Prostate gland (tissue), 2 donors: ENCODE results near the gene ERC2. TPM values are rescaled to one million over a fixed set of nuclear protein-coding genes. Genes with fewer than 3 reads are reported as not detected.

Experiments used
- DNase-seq: peaks from one replicate; pipeline ENCODE4 v3.0.0-alpha.2; 2019; ENCODE audit warnings: low spot score
- H3K27ac ChIP-seq, 2 donors: fragments of 200-600 bp; sonication (generic); 2 replicates each; pipeline ENCODE4 v1.5.1; 2017 to 2019
- H3K27me3 ChIP-seq: fragments of 200-600 bp; sonication (generic); replicated peaks from 2 replicates; pipeline ENCODE4 v1.5.1; 2019; ENCODE audit not compliant: insufficient read depth
- H3K36me3 ChIP-seq, 2 donors: fragments of 200-600 bp; sonication (generic); 1 replicate in 1 of 2; 2 replicates in 1 of 2; pipeline versions ENCODE4 v1.5.1 to v1.8.1; 2017 to 2019
- H3K4me1 ChIP-seq: fragments of 200-600 bp; sonication (generic); replicated peaks from 2 replicates; pipeline ENCODE4 v1.5.1; 2019
- H3K4me3 ChIP-seq, 2 donors: fragments of 200-600 bp; sonication (generic); 2 replicates each; pipeline ENCODE4 v1.5.1; 2017 to 2019
- H3K9me3 ChIP-seq: fragments of 200-600 bp; sonication (generic); 2 replicates; pipeline ENCODE4 v1.5.1; 2017
- POLR2A ChIP-seq: fragments of 450-650 bp; IDR thresholded peaks from one replicate; pipeline ENCODE4 v1.6.1; 2016; ENCODE audit warnings: antibody characterized with exemption, mild to moderate bottlenecking
- POLR2AphosphoS5 ChIP-seq: sonication (generic); formaldehyde crosslinking; IDR thresholded peaks from one replicate; pipeline ENCODE4 v1.6.1; 2017; ENCODE audit warnings: antibody characterized with exemption
- WGBS: methylation state at CpG from one replicate; pipeline ENCODE4 v1.1.5; 2018; 5-methylcytosine and 5-hydroxymethylcytosine counted together
- intact Hi-C: fragments of 100-400 bp; cut with DNase I; formaldehyde crosslinking; loops from one replicate; pipeline ENCODE4 v1.14.2; 2022
- total RNA-seq, 2 donors: library from RNA; depleted of rRNA; stranded (reverse); fragments of >200 nt; gene quantifications; one replicate each; pipeline ENCODE4 v1.1.0, GENCODE V29; 2016
- TF ChIP-seq, protein P1 (sequence below), 4 experiments: fragments of 200-600 bp in 2 of 4; fragments of 450-650 bp in 2 of 4; sonication (generic) in 2 of 4; IDR thresholded peaks; 1 replicate in 3 of 4; 2 replicates in 1 of 4; pipeline ENCODE4 v1.5.1; 2016 to 2019; ENCODE audit warnings: antibody characterized with exemption in 4 of 4, mild to moderate bottlenecking in 2 of 4, moderate library complexity in 2 of 4

ERC2 gene
- total RNA-seq, 2 donors from 2014 or later = 1.0 to 2.7 TPM

DNA sequence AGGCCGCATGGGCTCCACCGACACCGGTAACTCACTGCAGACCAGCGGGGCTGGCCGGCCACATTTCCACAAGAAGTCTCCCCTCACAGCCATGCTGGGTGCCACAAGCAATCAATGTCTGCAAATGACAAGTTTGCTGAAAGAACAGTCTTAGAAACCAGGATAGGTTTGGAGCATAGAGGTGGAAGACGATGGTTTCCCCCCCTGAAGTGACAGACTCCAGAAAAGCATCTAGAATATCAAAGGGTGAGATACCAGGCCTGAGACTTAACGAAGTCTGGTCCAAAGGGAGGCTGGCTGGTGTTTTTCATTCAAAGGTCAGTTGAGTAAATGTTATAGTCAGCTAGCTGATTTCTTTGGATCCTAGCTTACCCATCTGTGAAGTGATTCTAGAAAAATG, 931.1 kb downstream of the ERC2 start:
- Histone ChIP-seq H3K27ac (no peak overlapping the region), H3K36me3 (no peaks in the 10 kb centered on the region), H3K9me3 (no peaks in the 10 kb centered on the region), H3K4me3 (no peak overlapping the region), H3K4me1 (no peaks in the 10 kb centered on the region), H3K27me3 (no peaks in the 10 kb centered on the region)
- intact Hi-C loops = no loop called here
- 93% methylated on average over 7 of the region's 7 CpGs for WGBS
- TF ChIP-seq, protein P1, sequence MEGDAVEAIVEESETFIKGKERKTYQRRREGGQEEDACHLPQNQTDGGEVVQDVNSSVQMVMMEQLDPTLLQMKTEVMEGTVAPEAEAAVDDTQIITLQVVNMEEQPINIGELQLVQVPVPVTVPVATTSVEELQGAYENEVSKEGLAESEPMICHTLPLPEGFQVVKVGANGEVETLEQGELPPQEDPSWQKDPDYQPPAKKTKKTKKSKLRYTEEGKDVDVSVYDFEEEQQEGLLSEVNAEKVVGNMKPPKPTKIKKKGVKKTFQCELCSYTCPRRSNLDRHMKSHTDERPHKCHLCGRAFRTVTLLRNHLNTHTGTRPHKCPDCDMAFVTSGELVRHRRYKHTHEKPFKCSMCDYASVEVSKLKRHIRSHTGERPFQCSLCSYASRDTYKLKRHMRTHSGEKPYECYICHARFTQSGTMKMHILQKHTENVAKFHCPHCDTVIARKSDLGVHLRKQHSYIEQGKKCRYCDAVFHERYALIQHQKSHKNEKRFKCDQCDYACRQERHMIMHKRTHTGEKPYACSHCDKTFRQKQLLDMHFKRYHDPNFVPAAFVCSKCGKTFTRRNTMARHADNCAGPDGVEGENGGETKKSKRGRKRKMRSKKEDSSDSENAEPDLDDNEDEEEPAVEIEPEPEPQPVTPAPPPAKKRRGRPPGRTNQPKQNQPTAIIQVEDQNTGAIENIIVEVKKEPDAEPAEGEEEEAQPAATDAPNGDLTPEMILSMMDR (IDR thresholded peaks at IDR 0.05) = no peak
- TF ChIP-seq POLR2A (no peak), POLR2AphosphoS5 (no peak)
- no peak for DNase-seq

DNA sequence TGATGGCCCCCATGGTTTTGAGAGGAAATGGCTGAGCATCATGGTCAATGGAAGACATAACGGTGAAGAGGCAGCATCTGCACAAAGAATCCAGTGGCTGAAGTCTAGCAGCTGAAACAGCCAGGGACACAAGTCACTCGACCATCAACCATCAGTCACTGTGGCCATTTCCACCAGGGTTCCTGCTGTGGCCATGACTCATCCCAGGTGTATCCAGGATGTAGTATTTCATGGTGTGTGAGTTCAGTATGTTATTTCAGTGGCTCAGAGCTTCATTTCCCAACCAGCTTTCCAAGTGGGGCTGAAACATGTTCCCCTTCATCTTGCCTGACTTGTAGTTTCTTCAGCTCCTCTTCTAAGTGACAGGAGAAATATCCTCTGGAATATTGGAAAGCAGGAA, 933.4 kb downstream of the ERC2 start:
- H3K4me3 ChIP-seq = no peak overlapping the region
- H3K27me3 ChIP-seq = no peaks in the 10 kb centered on the region
- H3K9me3 ChIP-seq = no peaks in the 10 kb centered on the region
- H3K4me1 ChIP-seq = no peaks in the 10 kb centered on the region
- TF ChIP-seq POLR2A = no peak
- TF ChIP-seq, protein P1 (IDR thresholded peaks at IDR 0.05) = no peak
- no peak for TF ChIP-seq POLR2AphosphoS5
- DNase-seq = no peak
- no peak overlapping the region for H3K27ac ChIP-seq
- WGBS = 85% methylated on average over 2 of the region's 2 CpGs
- no peaks in the 10 kb centered on the region for H3K36me3 ChIP-seq
- intact Hi-C loops = no loop called here

DNA sequence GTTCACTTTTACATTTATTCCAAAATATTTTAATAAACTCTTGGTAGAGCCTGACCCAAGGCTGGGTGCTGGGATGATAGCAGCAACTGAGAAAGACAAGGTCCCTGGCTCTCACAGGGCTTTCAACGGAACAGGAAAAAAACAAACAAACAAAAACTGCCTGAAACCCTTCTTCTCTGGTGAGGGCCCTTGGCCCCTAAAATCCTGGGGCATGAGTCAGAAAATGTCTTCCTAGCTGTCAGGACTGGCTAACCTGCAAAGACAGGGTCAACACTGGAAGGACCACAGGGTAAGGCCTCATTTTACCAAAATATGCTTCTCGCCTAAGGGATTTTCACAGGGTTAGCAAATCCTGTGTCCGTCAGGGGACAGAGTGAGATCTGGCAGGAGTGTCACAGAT, 935.5 kb downstream of the ERC2 start:
- WGBS = 92% methylated on average over 3 of the region's 3 CpGs
- intact Hi-C loops = no loop called here

DNA sequence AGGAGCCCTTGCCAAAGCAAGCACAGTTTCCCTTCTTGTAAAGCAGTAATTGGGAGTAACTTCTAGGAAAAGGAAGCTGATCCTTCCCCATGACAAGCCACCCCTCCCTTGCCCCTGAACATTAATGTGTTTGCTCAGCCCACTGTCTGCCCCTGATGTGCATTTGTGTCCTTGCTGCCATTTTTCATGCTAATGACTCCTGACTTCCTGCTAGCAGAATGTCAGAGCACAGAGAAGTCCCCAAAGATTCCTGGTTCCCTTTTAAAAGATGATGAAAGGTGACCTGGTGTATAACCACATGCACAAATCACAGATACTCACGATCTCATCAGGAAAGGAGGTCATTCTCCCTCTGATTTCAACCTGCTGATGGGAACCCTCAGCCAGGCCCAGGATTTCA, 936.9 kb downstream of the ERC2 start:
- WGBS = 57% methylated on average over 1 of the region's 1 CpG
- TF ChIP-seq POLR2A (no peak), POLR2AphosphoS5 (no peak)
- no peak for DNase-seq
- H3K27me3 ChIP-seq = no peaks in the 10 kb centered on the region
- no peaks in the 10 kb centered on the region for H3K9me3 ChIP-seq
- H3K4me3 ChIP-seq = no peak overlapping the region
- no peaks in the 10 kb centered on the region for H3K36me3 ChIP-seq
- intact Hi-C loops = no loop called here
- no peaks in the 10 kb centered on the region for H3K4me1 ChIP-seq
- H3K27ac ChIP-seq = no peak overlapping the region

More for the DNA sequence above, 935.5 kb downstream of the ERC2 start:
- no peak for DNase-seq
- no peaks in the 10 kb centered on the region for H3K4me1 ChIP-seq
- H3K36me3 ChIP-seq = no peaks in the 10 kb centered on the region
- TF ChIP-seq POLR2AphosphoS5 = no peak
- TF ChIP-seq, protein P1 (IDR thresholded peaks at IDR 0.05) = no peak
- TF ChIP-seq POLR2A = no peak
- H3K27me3 ChIP-seq = no peaks in the 10 kb centered on the region
- no peaks in the 10 kb centered on the region for H3K9me3 ChIP-seq
- no peak overlapping the region for H3K4me3 ChIP-seq
- no peak overlapping the region for H3K27ac ChIP-seq

DNA sequence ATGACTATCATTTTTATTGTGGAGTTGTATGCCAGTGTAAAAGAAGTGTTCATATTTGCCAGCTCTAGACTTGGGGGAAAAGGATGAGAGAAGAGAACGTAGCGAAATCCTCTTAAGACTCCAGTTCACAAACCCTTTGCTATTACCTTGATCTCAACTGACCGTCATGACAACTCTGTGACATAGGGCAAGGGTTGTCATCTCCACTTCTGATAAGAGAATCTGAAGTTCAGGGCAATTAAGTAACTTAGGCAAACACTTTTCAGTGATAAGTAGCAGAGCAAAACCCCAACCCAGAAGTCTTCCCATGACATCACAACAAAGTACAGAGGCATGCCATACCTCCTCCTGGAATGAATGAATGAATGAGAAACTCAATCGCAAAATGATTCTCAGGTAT, 940.9 kb downstream of the ERC2 start:
- intact Hi-C loops = no loop called here
- Histone ChIP-seq H3K9me3 (no peaks in the 10 kb centered on the region), H3K27ac (no peak overlapping the region), H3K27me3 (no peaks in the 10 kb centered on the region), H3K4me1 (no peaks in the 10 kb centered on the region), H3K36me3 (no peaks in the 10 kb centered on the region), H3K4me3 (no peak overlapping the region)
- 97% methylated on average over 4 of the region's 4 CpGs for WGBS
- TF ChIP-seq POLR2AphosphoS5 = no peak
- TF ChIP-seq, protein P1 (IDR thresholded peaks at IDR 0.05) = no peak
- no peak for TF ChIP-seq POLR2A
- DNase-seq = no peak
